HEK293T (cell line): ENCODE measurements around the gene ZNF44.

Source experiments
- CTCF ChIA-PET: fragments of 350-600 bp; formaldehyde crosslinking; extraction: SDS; loops from one replicate; lab custom pipeline; 2021; ENCODE audit warnings: antibody characterized with exemption, inconsistent platforms; lab: Yijun Ruan, JAX
- POLR2A ChIA-PET: fragments of 350-600 bp; formaldehyde crosslinking; extraction: SDS; loops from one replicate; lab custom pipeline; 2020; ENCODE audit warnings: antibody characterized with exemption, inconsistent platforms; lab: Yijun Ruan, JAX
- DNase-seq: peaks from one replicate; pipeline ENCODE4 v3.0.0; 2012; ENCODE audit warnings: mixed read lengths; ENCODE audit errors: extremely low spot score
- ARNT ChIP-seq: fragments of 450-650 bp; IDR thresholded peaks from 2 replicates; pipeline ENCODE4 v1.6.1; 2017; ENCODE audit warnings: mild to moderate bottlenecking
- BHLHE40 ChIP-seq: fragments of 450-650 bp; IDR thresholded peaks from 2 replicates; pipeline ENCODE4 v1.6.1; 2016; ENCODE audit warnings: mild to moderate bottlenecking, moderate library complexity, borderline replicate concordance
- CTBP1 ChIP-seq: fragments of 450-650 bp; IDR thresholded peaks from 2 replicates; pipeline ENCODE4 v1.6.1; 2016; ENCODE audit warnings: borderline replicate concordance
- ELF4 ChIP-seq: fragments of 450-650 bp; IDR thresholded peaks from 2 replicates; pipeline ENCODE4 v1.6.1; 2017; ENCODE audit warnings: antibody characterized with exemption
- FOXA1 ChIP-seq: fragments of 450-650 bp; IDR thresholded peaks from 2 replicates; pipeline ENCODE4 v1.6.1; 2016; ENCODE audit warnings: mild to moderate bottlenecking
- FOXK2 ChIP-seq: fragments of 450-650 bp; IDR thresholded peaks from 2 replicates; pipeline ENCODE4 v1.6.1; 2016; ENCODE audit warnings: mild to moderate bottlenecking
- FOXM1 ChIP-seq: fragments of 450-650 bp; IDR thresholded peaks from 2 replicates; pipeline ENCODE4 v1.6.1; 2017; ENCODE audit warnings: mild to moderate bottlenecking, borderline replicate concordance
- HDGF ChIP-seq: fragments of 450-650 bp; IDR thresholded peaks from 2 replicates; pipeline ENCODE4 v1.6.1; 2017; ENCODE audit warnings: antibody characterized with exemption, borderline replicate concordance
- L3MBTL2 ChIP-seq: fragments of 450-650 bp; conservative IDR thresholded peaks from 2 replicates; pipeline ENCODE4 v1.6.1; 2016; ENCODE audit warnings: mild to moderate bottlenecking
- LEF1 ChIP-seq: fragments of 450-650 bp; IDR thresholded peaks from 2 replicates; pipeline ENCODE4 v1.6.1; 2017; ENCODE audit warnings: mild to moderate bottlenecking, borderline replicate concordance
- NFRKB ChIP-seq: fragments of 450-650 bp; IDR thresholded peaks from 2 replicates; pipeline ENCODE4 v1.6.1; 2016; ENCODE audit warnings: mild to moderate bottlenecking, moderate library complexity
- SP1 ChIP-seq: fragments of 450-650 bp; IDR thresholded peaks from 2 replicates; pipeline ENCODE4 v1.6.1; 2017
- SUZ12 ChIP-seq: fragments of 450-650 bp; IDR thresholded peaks from 2 replicates; pipeline ENCODE4 v1.6.1; 2016; ENCODE audit warnings: mild to moderate bottlenecking
- TARDBP ChIP-seq: fragments of 450-650 bp; IDR thresholded peaks from 2 replicates; pipeline ENCODE4 v1.6.1; 2016
- ZNF384 ChIP-seq: fragments of 450-650 bp; IDR thresholded peaks from 2 replicates; pipeline ENCODE4 v1.6.1; 2016
- TF ChIP-seq, protein P1 (sequence below): fragments of 450-650 bp; IDR thresholded peaks from 2 replicates; pipeline ENCODE4 v1.6.1; 2016

Gene ZNF44

DNA sequence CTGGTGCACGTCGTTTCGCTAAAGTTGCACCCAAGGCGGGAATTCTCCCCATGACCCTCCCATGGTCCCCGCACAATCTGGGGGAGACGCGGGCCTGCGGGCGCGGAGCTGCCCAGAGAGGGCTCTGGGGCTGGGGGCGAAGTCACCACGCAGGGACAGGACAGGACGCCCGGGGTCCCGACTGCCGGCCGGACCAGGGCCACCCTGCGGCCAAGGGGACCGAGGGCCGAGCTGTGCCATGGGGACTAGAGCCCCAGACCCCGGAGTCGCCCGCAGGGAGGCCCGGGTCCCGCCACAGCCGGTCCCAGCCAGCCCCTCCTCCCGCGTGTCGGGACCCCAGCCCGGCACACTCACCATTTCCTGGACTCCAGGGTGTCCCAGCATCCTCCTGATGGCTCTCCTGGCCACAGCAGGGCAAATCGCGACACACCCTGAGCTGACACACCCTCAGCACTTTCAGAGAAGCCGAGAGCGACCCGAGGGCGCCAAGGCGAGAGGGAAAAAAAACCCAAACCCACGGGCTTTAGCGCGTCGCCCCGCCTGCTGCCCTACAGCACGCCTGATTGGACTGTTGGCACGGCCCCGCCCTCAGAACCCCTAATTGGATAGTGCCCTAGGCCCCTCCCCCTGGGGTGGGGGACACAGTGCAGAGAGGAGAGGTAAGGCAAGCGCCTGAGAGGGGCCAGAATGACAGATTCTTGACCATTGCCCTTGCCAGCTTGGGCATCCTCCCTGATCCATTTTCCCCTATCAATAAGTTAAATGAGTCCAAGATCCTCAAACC is 28.6 kb downstream of the ZNF44 start:
- TF ChIP-seq, protein P1, sequence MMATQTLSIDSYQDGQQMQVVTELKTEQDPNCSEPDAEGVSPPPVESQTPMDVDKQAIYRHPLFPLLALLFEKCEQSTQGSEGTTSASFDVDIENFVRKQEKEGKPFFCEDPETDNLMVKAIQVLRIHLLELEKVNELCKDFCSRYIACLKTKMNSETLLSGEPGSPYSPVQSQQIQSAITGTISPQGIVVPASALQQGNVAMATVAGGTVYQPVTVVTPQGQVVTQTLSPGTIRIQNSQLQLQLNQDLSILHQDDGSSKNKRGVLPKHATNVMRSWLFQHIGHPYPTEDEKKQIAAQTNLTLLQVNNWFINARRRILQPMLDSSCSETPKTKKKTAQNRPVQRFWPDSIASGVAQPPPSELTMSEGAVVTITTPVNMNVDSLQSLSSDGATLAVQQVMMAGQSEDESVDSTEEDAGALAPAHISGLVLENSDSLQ = no peak
- CTCF ChIA-PET = no interaction called here
- DNase-seq = no peak
- POLR2A ChIA-PET = no interaction called here

DNA sequence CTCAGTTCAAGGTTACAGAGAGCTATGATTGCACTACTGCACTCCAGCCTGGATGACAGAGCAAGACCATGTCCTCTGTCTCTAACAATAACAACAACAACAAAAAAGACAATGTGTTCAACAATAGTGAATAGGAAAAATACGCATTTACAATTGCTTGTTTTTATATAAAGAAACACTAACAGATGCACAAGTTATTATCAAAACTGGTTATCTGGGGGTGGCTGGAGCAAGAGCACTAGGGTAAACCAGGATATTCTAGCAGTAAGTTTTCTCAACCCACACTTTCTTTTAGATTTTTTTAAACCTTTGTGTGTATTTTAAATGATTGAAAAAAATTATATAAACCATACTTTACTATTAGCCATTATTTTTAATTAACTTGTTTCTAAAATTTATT is 33.1 kb downstream of the ZNF44 start:
- DNase-seq = no peak
- ChIA-PET POLR2A (no interaction called here), CTCF (no interaction called here)
- no peak for TF ChIP-seq SP1
- TF ChIP-seq BHLHE40 = no peak
- TF ChIP-seq, protein P1 = no peak
- TF ChIP-seq FOXA1 = no peak
- TF ChIP-seq L3MBTL2 = no peak
- TF ChIP-seq FOXK2 = no peak
- TF ChIP-seq CTBP1 = no peak
- TF ChIP-seq ELF4 = no peak
- no peak for TF ChIP-seq FOXM1
- TF ChIP-seq TARDBP = no peak
- no peak for TF ChIP-seq ARNT
- TF ChIP-seq SUZ12 = no peak
- no peak for TF ChIP-seq LEF1
- no peak for TF ChIP-seq NFRKB
- TF ChIP-seq ZNF384 = no peak
- no peak for TF ChIP-seq HDGF

DNA sequence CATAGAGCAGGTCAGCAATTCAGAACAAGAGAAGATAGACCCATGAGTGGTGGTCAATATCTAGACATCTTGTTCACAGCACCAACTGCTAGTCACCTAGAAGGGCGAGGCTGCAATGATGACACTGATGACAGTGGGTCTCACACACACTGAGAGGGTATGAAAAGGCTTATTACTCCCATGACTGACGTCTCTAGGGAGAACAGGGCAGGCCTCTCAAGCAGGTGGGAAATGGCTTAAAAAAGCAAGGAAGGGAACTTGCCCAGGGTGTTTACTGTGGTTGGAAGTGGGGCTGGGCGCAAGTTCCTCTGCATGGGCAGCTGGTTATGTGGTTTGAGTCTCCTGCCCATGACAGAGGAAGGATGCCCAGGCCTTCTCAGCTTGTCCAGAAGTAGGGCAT is 33.8 kb downstream of the ZNF44 start:
- CTCF ChIA-PET = no interaction called here
- no peak for TF ChIP-seq FOXA1
- POLR2A ChIA-PET = no interaction called here
- DNase-seq = no peak

DNA sequence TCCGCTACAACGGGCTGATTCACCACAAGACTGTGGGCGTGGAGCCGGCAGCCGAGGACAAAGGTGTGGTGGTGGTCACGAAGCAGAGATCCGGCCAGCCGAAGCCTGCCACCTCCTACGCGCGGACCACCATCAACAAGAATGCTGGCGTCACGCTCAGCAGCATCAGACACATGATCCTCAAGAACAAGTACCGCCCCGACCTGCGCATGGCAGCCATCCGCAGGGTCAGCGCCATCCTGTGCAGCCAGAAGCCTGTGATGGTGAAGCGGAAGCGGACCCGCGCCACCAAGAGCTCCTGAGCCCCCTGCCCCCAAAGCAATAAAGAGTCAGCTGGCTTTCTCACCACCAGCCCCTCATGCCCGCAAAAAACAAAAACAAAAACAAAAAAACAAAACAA is 34.4 kb downstream of the ZNF44 start:
- no peak for TF ChIP-seq HDGF
- TF ChIP-seq, protein P1 = no peak
- TF ChIP-seq ELF4 = no peak
- TF ChIP-seq ZNF384 = no peak
- no peak for TF ChIP-seq ARNT
- no peak for TF ChIP-seq BHLHE40
- TF ChIP-seq L3MBTL2 = no peak
- TF ChIP-seq FOXA1 = no peak
- TF ChIP-seq FOXM1 = no peak
- TF ChIP-seq SUZ12 = no peak
- no peak for TF ChIP-seq NFRKB
- no peak for TF ChIP-seq TARDBP
- TF ChIP-seq FOXK2 = no peak
- TF ChIP-seq LEF1 = no peak
- DNase-seq = no peak
- ChIA-PET CTCF (no interaction called here), POLR2A (no interaction called here)

DNA sequence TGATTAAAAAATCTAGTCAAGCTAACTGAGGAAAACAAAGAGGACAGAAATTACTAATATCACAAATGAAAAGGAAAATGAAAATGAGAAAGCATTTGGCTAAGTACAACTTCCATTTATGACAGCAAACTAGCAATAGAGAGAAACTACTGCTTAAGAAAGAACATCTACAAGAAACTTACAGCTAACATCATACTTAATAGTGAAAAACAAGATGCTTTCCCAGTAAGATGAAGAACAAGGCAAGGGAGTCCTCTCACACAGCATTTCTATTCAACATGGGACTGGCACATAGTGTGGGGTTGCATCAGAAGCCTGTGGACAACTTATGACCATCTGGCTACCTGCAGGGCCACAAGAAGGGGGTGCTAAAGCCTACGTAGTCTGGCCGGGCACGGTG is 39.3 kb downstream of the ZNF44 start:
- POLR2A ChIA-PET = no interaction called here
- no peak for DNase-seq
- TF ChIP-seq FOXM1 (no peak), FOXK2 (no peak), LEF1 (no peak), TARDBP (no peak), ELF4 (no peak), FOXA1 (no peak), SUZ12 (no peak)
- TF ChIP-seq, protein P1 = no peak
- CTCF ChIA-PET = no interaction called here

DNA sequence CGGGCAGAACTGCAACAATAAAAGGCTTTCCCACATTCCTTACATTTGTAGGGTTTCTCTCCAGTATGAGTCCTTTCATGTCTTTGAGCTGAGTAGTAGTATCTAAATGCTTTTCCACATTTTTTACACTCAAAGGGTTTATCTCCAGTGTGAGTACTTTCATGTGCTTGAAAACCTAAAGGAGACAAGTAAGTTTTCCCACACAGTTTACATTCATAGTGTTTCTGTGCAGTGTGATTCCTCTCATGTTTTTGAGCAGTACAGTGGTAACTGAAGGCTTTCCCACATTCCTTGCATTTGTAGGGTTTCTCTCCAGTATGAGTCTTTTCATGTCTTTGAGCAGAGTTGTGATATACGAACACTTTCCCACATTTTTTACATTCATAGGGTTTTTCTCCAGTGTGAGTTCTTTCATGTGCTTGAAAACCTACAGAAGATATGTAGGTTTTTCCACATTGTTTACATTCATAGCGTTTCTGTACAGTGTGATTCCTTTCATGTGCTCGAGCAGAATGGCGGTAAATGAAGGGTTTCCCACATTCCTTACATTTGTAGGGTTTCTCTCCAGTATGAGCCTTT is 47.0 kb downstream of the ZNF44 start:
- DNase-seq = no peak
- POLR2A ChIA-PET = no interaction called here
- CTCF ChIA-PET = no interaction called here
- no peak for TF ChIP-seq ELF4

DNA sequence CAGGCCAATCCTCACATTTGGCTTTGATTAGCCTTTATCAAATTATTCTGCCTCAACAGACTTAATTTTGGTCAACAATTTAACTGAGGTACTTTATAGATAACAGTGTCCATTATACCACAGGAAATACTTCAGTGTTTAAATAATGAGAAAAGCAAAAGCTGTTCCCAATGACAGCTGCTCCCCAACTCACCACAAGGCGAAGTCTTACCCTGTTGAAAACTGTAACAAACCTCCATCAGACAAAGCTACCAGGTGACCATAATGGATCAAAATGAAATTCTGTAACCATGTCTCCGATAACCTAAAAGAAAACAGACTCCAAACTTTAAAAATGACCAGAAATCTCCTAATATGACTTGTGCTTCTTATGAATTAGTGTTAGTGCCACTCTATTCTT is 50.3 kb downstream of the ZNF44 start:
- POLR2A ChIA-PET = no interaction called here
- no peak for TF ChIP-seq FOXM1
- TF ChIP-seq HDGF = no peak
- no peak for TF ChIP-seq TARDBP
- TF ChIP-seq BHLHE40 = no peak
- TF ChIP-seq LEF1 = no peak
- TF ChIP-seq SP1 = no peak
- no peak for TF ChIP-seq CTBP1
- TF ChIP-seq FOXA1 = no peak
- TF ChIP-seq SUZ12 = no peak
- no peak for TF ChIP-seq ARNT
- no peak for TF ChIP-seq NFRKB
- TF ChIP-seq FOXK2 = no peak
- TF ChIP-seq ZNF384 = no peak
- no peak for TF ChIP-seq L3MBTL2
- TF ChIP-seq, protein P1 = no peak
- TF ChIP-seq ELF4 = no peak
- CTCF ChIA-PET = no interaction called here
- no peak for DNase-seq
